Fibroblast of pulmonary artery (primary cell): ENCODE results near the gene CDCP1.

Experiments
- DNase-seq: peaks from one replicate; pipeline ENCODE4 v3.0.0-alpha.2; 2010; ENCODE audit warnings: low read depth
- H3K4me3 ChIP-seq: replicated peaks from 2 replicates; pipeline ENCODE4 v1.5.1; 2011; ENCODE audit warnings: low read depth, mild to moderate bottlenecking, control low read depth, low read length, moderate library complexity
- TF ChIP-seq, protein P1 (sequence below): IDR thresholded peaks from 2 replicates; pipeline ENCODE4 v1.5.1; 2011; ENCODE audit warnings: mild to moderate bottlenecking, control low read depth, low read length, inconsistent platforms; ENCODE audit errors: missing control alignments

Gene CDCP1

DNA sequence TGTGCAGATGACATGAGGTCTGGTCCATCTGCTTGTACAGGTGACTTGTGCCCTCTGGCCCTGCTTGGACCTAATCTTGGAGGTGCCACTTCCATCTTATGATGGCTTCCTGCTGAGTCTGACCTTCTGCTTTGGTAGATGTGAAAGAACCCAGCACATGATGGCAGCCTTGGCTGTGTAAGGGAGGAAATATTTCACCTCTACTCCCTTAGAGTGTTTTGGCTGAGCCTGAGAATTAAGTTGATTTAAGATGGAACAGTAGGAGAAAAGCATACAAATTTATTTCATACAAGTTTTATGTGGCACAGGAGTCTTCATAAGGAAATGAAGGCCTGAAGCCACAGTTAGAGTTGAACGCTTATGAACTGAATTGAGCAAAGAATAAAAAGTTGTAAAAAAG lies 27.6 kb upstream of the CDCP1 start:
- TF ChIP-seq, protein P1, sequence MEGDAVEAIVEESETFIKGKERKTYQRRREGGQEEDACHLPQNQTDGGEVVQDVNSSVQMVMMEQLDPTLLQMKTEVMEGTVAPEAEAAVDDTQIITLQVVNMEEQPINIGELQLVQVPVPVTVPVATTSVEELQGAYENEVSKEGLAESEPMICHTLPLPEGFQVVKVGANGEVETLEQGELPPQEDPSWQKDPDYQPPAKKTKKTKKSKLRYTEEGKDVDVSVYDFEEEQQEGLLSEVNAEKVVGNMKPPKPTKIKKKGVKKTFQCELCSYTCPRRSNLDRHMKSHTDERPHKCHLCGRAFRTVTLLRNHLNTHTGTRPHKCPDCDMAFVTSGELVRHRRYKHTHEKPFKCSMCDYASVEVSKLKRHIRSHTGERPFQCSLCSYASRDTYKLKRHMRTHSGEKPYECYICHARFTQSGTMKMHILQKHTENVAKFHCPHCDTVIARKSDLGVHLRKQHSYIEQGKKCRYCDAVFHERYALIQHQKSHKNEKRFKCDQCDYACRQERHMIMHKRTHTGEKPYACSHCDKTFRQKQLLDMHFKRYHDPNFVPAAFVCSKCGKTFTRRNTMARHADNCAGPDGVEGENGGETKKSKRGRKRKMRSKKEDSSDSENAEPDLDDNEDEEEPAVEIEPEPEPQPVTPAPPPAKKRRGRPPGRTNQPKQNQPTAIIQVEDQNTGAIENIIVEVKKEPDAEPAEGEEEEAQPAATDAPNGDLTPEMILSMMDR = no peak
- no peak overlapping the region for H3K4me3 ChIP-seq
- no peak for DNase-seq

DNA sequence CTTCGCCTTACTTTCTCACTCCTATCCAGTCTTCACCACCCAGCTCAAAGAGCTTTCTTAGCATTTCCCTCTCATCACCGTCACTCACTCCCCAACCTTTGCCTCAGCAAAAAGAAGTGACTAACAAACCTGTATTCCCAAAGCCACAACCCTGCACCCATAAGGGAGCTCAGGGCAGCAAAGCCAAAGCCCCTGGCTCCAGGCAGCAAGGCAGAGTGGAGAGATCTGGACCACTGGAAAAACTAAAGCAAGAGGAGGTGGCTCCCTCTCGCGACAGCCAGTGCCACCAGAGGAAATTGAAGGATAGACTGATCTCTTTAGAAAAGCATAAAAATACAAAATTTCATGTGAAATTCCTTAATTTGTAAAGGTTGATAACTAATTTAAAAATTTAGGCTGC lies 25.1 kb upstream of the CDCP1 start:
- no peak overlapping the region for H3K4me3 ChIP-seq
- DNase-seq = no peak
- TF ChIP-seq, protein P1 = no peak

DNA sequence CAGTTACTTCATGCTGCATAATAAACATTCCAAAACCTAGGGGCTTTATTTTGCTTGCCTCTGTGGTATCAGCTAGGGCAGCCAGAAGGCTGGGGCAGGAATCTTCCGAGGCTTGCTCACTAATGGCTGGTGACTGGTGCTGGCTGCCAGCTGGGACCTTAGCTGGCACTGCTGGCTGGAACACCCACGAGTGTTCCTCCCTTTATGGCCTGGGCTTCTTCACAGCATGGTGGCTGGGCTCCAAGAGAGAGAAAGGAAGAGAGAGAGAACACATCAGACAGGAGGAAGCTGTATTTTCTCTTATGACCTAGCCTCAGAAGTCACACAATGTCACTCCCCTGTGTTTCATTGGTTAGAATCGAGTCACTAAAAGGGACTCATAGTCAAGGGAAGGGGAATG lies 23.9 kb upstream of the CDCP1 start:
- H3K4me3 ChIP-seq = no peak overlapping the region
- DNase-seq = no peak
- TF ChIP-seq, protein P1 = no peak

DNA sequence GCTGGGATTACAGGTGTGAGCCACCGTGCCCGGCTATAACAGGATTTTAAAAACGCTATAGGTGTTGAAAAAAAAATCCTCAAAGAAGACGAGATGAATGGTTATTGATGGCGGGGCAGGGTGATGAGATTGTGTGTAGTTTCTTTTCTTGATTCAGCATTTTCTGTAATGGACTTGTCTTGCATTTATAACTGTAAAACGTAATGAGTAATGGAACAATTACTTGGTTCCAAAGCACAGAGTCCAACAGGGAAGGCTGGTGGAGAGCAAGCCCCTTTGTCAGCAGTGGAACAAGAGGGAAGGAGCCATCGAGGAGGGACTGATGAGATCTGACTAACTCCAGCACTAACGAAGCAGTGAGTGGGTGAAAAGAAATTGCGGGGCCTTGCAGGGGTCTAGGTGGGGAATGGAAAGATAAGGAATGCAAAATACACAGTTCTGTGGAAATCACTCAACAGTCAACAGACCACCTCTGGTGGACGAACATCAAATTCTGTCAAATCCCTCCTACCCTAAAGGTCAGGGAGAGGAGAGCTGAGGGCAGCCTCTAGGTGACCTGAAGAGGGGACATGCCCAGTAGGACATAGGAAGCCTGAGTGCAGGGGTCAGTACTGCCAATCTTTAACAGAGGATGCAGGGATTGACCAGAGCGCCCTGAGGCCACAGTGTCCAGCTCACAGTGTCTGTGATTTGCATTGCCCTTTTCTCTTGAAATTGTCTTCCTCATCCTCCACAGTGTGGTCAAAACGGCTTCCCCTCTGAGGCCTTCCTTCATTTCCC lies 23.1 kb upstream of the CDCP1 start:
- H3K4me3 ChIP-seq = no peak overlapping the region
- DNase-seq = no peak
- TF ChIP-seq, protein P1 = no peak

DNA sequence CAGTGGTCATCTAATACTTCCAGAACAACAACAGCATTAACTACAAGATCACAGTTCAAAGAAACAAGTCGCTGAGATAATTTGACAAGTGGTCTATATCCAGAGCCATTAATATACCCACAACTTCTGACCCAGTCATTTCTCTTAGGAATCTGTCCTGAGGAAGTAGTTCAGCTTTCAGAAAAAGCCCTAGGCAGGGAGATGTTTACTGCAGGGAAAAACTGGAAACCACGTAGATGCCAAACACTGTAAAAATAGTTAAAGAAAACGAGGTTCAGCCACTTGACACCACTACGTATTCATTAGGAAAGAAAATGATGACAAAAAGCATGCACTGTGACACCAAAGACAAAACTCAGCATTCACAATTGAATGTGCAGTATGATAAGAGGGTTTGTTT lies 22.3 kb upstream of the CDCP1 start:
- TF ChIP-seq, protein P1 = no peak
- H3K4me3 ChIP-seq = no peak overlapping the region
- DNase-seq = no peak

DNA sequence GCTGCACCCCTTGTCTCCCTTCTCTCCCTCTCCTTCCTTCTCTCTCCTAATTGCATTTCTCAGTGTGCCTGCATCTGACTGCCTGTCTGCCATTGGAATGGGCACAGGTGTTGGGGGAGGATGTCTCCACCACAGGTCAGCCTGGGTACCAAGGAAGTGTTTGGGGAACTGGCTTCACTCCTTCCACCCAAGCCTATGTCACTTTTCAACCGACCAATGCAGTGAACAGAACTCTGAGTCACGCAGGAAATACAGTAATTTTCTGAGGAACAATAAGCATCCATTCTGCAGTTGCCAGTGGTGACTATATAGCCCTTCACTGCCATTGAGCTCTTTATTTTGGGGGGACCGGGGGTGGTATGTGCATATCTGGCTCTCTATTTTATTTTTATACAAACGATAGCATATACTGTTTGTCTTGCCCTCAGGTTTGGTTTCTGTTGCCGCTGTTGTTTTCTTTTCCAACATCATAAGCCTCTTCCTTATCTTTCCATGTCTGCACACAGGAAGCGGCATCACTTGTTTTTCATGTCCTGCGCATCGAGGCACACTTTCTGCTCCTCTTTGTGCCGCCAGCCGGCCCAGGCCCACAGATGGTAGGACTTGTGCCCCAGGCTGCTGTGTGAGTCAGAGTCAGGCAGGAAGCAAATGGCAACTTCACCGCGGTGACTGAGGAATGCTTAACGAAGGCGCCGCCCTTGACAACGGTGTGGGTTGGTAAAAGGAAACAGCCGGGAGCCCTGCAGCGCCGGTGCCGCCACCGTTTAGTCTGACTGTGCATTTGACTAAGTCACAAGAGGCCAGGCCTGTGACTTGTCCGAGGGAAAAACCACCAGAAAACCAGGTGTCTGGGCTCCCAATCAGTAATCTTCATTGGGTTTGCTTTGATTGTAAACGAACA lies 21.1 kb upstream of the CDCP1 start:
- DNase-seq = peak; percentile 90
- peak overlapping the region; percentile 15 for H3K4me3 ChIP-seq
- TF ChIP-seq, protein P1 = no peak
